SK-N-SH (cell line): ENCODE results near the gene PIK3IP1. TPM values are rescaled to one million over a fixed set of nuclear protein-coding genes. Genes with fewer than 3 reads are reported as not detected.
A peak's percentile ranks its signal among the peaks of the same experiment; 100 is the strongest.

Experiments
- CTCF ChIA-PET: fragments of 300-600, 350-600 bp; formaldehyde crosslinking; extraction: SDS; loops from one replicate; lab custom pipeline; 2021; lab: Yijun Ruan, JAX
- POLR2A ChIA-PET: fragments of 350-600 bp; sonication (Branson Sonifier 250); formaldehyde crosslinking; extraction: SDS; loops from one replicate; lab custom pipeline; 2020; ENCODE audit warnings: antibody characterized with exemption, inconsistent platforms; lab: Yijun Ruan, JAX
- DNase-seq: peaks from one replicate; pipeline ENCODE4 v3.0.0; 2012
- H2AFZ ChIP-seq: fragments of 200-600 bp; sonication (generic); 2 replicates; pipeline ENCODE4 v1.8.1; 2016; ENCODE audit warnings: antibody characterized with exemption, mild to moderate bottlenecking, low read depth
- H3F3A ChIP-seq: fragments of 200-600 bp; sonication (generic); replicated peaks from 2 replicates; pipeline ENCODE3; 2016; ENCODE audit warnings: antibody characterized with exemption, mild to moderate bottlenecking; ENCODE audit not compliant: insufficient read depth
- H3K27ac ChIP-seq, 2 experiments: fragments of 200-500 bp in 1 of 2; fragments of 200-600 bp in 1 of 2; sonication (Bioruptor generic) in 1 of 2; sonication (generic), shearing (Covaris generic) in 1 of 2; 2 replicates each; pipeline versions ENCODE4 v1.5.1 to v1.6.1; 2014 to 2016; ENCODE audit warnings: low read depth in 2 of 2, inconsistent platforms in 1 of 2, low read length in 1 of 2, mild to moderate bottlenecking in 1 of 2, mixed read lengths in 1 of 2
- H3K27me3 ChIP-seq: fragments of 200-600 bp; sonication (generic), shearing (Covaris generic); 2 replicates; pipeline ENCODE4 v1.6.1; 2016; ENCODE audit warnings: mixed run types; ENCODE audit not compliant: insufficient read depth
- H3K36me3 ChIP-seq, 2 experiments: fragments of 200-500 bp in 1 of 2; fragments of 200-600 bp in 1 of 2; sonication (Bioruptor generic) in 1 of 2; sonication (generic) in 1 of 2; replicated peaks in 1 of 2; 2 replicates each; pipeline versions ENCODE3 to v1.5.1; 2014 to 2016; ENCODE audit warnings: low read length in 1 of 2, mild to moderate bottlenecking in 1 of 2; ENCODE audit not compliant: insufficient read depth in 2 of 2, control insufficient read depth in 1 of 2
- H3K4me1 ChIP-seq, 2 experiments: fragments of 200-500 bp in 1 of 2; fragments of 200-600 bp in 1 of 2; sonication (Bioruptor generic) in 1 of 2; sonication (generic), shearing (Covaris generic) in 1 of 2; 2 replicates each; pipeline versions ENCODE4 v1.5.1 to v1.6.1; 2014 to 2016; ENCODE audit warnings: low read depth in 1 of 2, low read length in 1 of 2, mixed run types in 1 of 2; ENCODE audit not compliant: insufficient read depth in 2 of 2, control insufficient read depth in 1 of 2
- H3K4me2 ChIP-seq: fragments of 200-600 bp; sonication (generic), shearing (Covaris generic); 2 replicates; pipeline ENCODE4 v1.6.1; 2017; ENCODE audit warnings: mixed run types
- H3K4me3 ChIP-seq, 2 experiments: fragments of 200-500 bp in 1 of 2; fragments of 200-600 bp in 1 of 2; sonication (Bioruptor generic) in 1 of 2; sonication (generic), shearing (Covaris generic) in 1 of 2; 2 replicates each; pipeline versions ENCODE4 v1.5.1 to v1.8.1; 2014 to 2016; ENCODE audit warnings: low read depth in 2 of 2, inconsistent platforms in 1 of 2, low read length in 1 of 2, mild to moderate bottlenecking in 1 of 2, mixed read lengths in 1 of 2, moderate library complexity in 1 of 2
- H3K79me2 ChIP-seq: fragments of 200-600 bp; sonication (generic); 2 replicates; pipeline ENCODE4 v1.8.1; 2017; ENCODE audit warnings: mild to moderate bottlenecking; ENCODE audit not compliant: insufficient read depth
- H3K9ac ChIP-seq: fragments of 200-600 bp; sonication (generic); 2 replicates; pipeline ENCODE4 v1.6.1; 2017; ENCODE audit warnings: mixed run types
- H3K9me2 ChIP-seq: fragments of 200-600 bp; sonication (generic); 2 replicates; pipeline ENCODE4 v1.6.1; 2017; ENCODE audit warnings: mixed run types
- H3K9me3 ChIP-seq: fragments of 200-600 bp; sonication (generic); 2 replicates; pipeline ENCODE4 v1.6.1; 2017; ENCODE audit warnings: mixed run types, mild to moderate bottlenecking, moderate library complexity
- H4K20me1 ChIP-seq: fragments of 200-600 bp; sonication (generic); 2 replicates; pipeline ENCODE4 v1.6.1; 2017; ENCODE audit warnings: mild to moderate bottlenecking, mixed run types; ENCODE audit not compliant: insufficient read depth
- CHD2 ChIP-seq: fragments of 150-350 bp; IDR thresholded peaks from 2 replicates; pipeline ENCODE4 v1.6.1; 2018; ENCODE audit warnings: low read length; ENCODE audit not compliant: partially characterized antibody
- EP300 ChIP-seq, 2 experiments: IDR thresholded peaks; 2 replicates each; pipeline versions ENCODE4 v1.4.0 to v1.6.1; 2012; ENCODE audit warnings: borderline replicate concordance in 1 of 2, low read depth in 1 of 2, low read length in 1 of 2
- EZH2phosphoT487 ChIP-seq: fragments of 200-600 bp; sonication (generic); IDR thresholded peaks from 2 replicates; pipeline ENCODE4 v1.6.1; 2017; ENCODE audit warnings: low read depth, mixed run types, mild to moderate bottlenecking, antibody characterized with exemption, moderate library complexity, borderline replicate concordance
- GABPA ChIP-seq: IDR thresholded peaks from 2 replicates; pipeline ENCODE4 v1.4.0; 2012; ENCODE audit warnings: low read depth, mild to moderate bottlenecking
- GATA2 ChIP-seq: sonication (generic); formaldehyde crosslinking; IDR thresholded peaks from 2 replicates; pipeline ENCODE4 v1.5.0; 2020; ENCODE audit warnings: mild to moderate bottlenecking, missing genetic modification reagents
- JUND ChIP-seq: IDR thresholded peaks from 2 replicates; pipeline ENCODE4 v1.4.0; 2012
- MEF2A ChIP-seq: IDR thresholded peaks from 2 replicates; pipeline ENCODE4 v1.4.0; 2012; ENCODE audit warnings: low read depth, borderline replicate concordance
- MXI1 ChIP-seq: IDR thresholded peaks from 2 replicates; pipeline ENCODE4 v1.6.1; 2012; ENCODE audit warnings: mild to moderate bottlenecking, low read depth, low read length, improper control_type of control experiment
- NFIC ChIP-seq: IDR thresholded peaks from 2 replicates; pipeline ENCODE4 v1.4.0; 2012; ENCODE audit warnings: borderline replicate concordance
- NRF1 ChIP-seq: IDR thresholded peaks from 2 replicates; pipeline ENCODE4 v1.6.1; 2012; ENCODE audit warnings: low read depth, mild to moderate bottlenecking, low read length
- POLR2AphosphoS5 ChIP-seq: IDR thresholded peaks from 2 replicates; pipeline ENCODE4 v1.6.1; 2012; ENCODE audit warnings: low read depth, low read length
- RAD21 ChIP-seq: IDR thresholded peaks from 2 replicates; pipeline ENCODE4 v1.6.1; 2012; ENCODE audit warnings: mild to moderate bottlenecking, low read length
- RFX5 ChIP-seq: IDR thresholded peaks from 2 replicates; pipeline ENCODE4 v1.6.1; 2012; ENCODE audit warnings: mild to moderate bottlenecking, improper control_type of control experiment, low read length
- SIN3A ChIP-seq: IDR thresholded peaks from 2 replicates; pipeline ENCODE4 v1.6.1; 2012; ENCODE audit warnings: low read depth, mild to moderate bottlenecking, low read length, moderate library complexity, borderline replicate concordance
- TAF1 ChIP-seq: IDR thresholded peaks from 2 replicates; pipeline ENCODE4 v1.6.1; 2012; ENCODE audit warnings: low read depth, mild to moderate bottlenecking, low read length, moderate library complexity, borderline replicate concordance
- TEAD4 ChIP-seq: IDR thresholded peaks from 2 replicates; pipeline ENCODE4 v1.4.0; 2012; ENCODE audit warnings: mild to moderate bottlenecking, borderline replicate concordance; ENCODE audit not compliant: insufficient read depth
- YY1 ChIP-seq: IDR thresholded peaks from 2 replicates; pipeline ENCODE4 v1.4.0; 2012; ENCODE audit warnings: low read depth, mild to moderate bottlenecking
- WGBS: methylation state at CpG from one replicate; pipeline ENCODE4 v1.1.6; 2017; ENCODE audit warnings: low lambda C conversion rate; 5-methylcytosine and 5-hydroxymethylcytosine counted together
- polyA plus RNA-seq, 3 experiments: library from polyadenylated mRNA; depleted of rRNA; stranded (reverse); fragments of >200 nt; gene quantifications; 2 replicates each; pipeline ENCODE4 v1.2.3, GENCODE V29; 2012
- TF ChIP-seq, protein P1 (sequence below): IDR thresholded peaks from 2 replicates; pipeline ENCODE4 v1.6.1; 2012; ENCODE audit warnings: mild to moderate bottlenecking, low read depth, low read length, moderate library complexity
- TF ChIP-seq, protein P2 (sequence below): fragments of 150-350 bp; IDR thresholded peaks from 2 replicates; pipeline ENCODE4 v1.6.1; 2017; ENCODE audit warnings: antibody characterized with exemption, low read length, low read depth, borderline replicate concordance
- TF ChIP-seq, protein P3 (sequence below): IDR thresholded peaks from 2 replicates; pipeline ENCODE4 v1.4.0; 2012; ENCODE audit warnings: low read depth, borderline replicate concordance
- TF ChIP-seq, protein P4 (sequence below): fragments of 200-600 bp; sonication (generic); IDR thresholded peaks from 2 replicates; pipeline ENCODE4 v1.6.1; 2017; ENCODE audit warnings: antibody characterized with exemption, mild to moderate bottlenecking, moderate library complexity

The PIK3IP1 gene, protein sequence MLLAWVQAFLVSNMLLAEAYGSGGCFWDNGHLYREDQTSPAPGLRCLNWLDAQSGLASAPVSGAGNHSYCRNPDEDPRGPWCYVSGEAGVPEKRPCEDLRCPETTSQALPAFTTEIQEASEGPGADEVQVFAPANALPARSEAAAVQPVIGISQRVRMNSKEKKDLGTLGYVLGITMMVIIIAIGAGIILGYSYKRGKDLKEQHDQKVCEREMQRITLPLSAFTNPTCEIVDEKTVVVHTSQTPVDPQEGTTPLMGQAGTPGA
- 8.6 and 11.3 TPM in 2 replicates for polyA plus RNA-seq (2012; rRNA removed)
- 6.6 and 8.7 TPM in 2 replicates for polyA plus RNA-seq (2012; cell fraction: cytosol; rRNA removed)
- 9.5 and 13.2 TPM in 2 replicates for polyA plus RNA-seq (2012; cell fraction: nucleus; rRNA removed)

DNA sequence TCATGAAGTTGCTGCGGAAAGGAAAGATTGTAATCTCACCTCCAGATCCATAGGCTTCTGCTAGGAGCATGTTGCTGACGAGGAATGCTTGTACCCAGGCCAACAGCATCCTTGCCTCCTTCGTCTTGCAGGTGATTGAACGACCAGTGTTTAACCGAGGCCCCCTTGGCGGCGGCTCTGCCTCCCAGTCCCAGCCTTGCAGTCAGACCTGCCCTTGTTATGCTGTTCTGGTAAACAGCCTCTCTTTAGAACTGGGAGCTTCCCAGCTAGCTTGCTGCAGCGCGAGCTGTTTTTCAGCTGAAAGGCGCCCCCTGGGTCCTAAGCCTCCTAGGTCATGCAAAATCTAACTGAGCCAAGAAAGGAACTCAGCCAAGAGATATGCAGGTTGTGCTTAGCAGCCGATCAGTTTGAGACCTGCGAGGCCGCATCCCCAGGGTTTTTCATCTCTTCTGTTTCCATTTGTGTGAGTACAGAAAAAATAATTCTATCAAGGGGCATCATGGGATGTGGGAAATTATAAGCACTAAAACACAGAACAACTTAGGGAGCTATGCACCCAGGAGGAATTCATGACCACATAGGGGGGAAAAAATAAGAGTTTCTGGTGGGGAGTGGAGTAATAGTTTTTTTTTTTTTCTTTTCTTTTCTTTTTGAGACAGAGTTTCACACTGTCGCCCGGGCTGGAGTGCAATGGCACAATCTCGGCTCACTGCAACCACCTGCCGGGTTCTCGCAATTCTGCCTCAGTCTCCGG lies at the start of gene PIK3IP1:
TSS of gene PIK3IP1 (minus strand) at position 253 of the 754 bp plus-strand sequence. CDS start at position 109, 144 bp downstream.
- peaks cover 0 to 4% of the 10 kb centered on the region in 2 experiments for H3K36me3 ChIP-seq
- peak within 1 kb of the TSS; percentile 61 for H2AFZ ChIP-seq
- DNase-seq, result peak; percentile 83
- H3K27me3 ChIP-seq, result no peaks in the 10 kb centered on the region
- H3K27ac ChIP-seq, result peak within 1 kb of the TSS; percentile 54 to 96
- peak within 1 kb of the TSS; percentile 69 to 74 for H3K4me3 ChIP-seq
- peak within 1 kb of the TSS; percentile 65 for H3K9ac ChIP-seq
- peaks cover 13% of the 10 kb centered on the region for H3F3A ChIP-seq
- 36% methylated on average over 16 of the region's 19 CpGs for WGBS
- ChIA-PET POLR2A (interaction anchor here (0.8 to 1.3 kb wide), 5 partner anchors 44 to 107 kb away, joined by 3 read pairs; partner anchors contain the start of gene DRG1), CTCF (interaction anchor here (0.6 to 3.4 kb wide), 6 partner anchors 19 to 571 kb away, joined by 3 to 21 read pairs (median 8); partner anchors contain the start of gene LIMK2)
- H3K4me2 ChIP-seq, result peak within 1 kb of the TSS; percentile 88
- H3K9me2 ChIP-seq, result no peaks in the 10 kb centered on the region
- H3K4me1 ChIP-seq, result peaks cover 16 to 19% of the 10 kb centered on the region in 2 experiments; a peak in 3 of 4 replicates
- no peaks in the 10 kb centered on the region for H4K20me1 ChIP-seq
- no peaks in the 10 kb centered on the region for H3K9me3 ChIP-seq
- H3K79me2 ChIP-seq, result no peaks in the 10 kb centered on the region
- peak; percentile 58 for TF ChIP-seq CHD2
- no peak for TF ChIP-seq TEAD4
- no peak for TF ChIP-seq NRF1
- peak; percentile 88 for TF ChIP-seq MXI1
- TF ChIP-seq, protein P1, sequence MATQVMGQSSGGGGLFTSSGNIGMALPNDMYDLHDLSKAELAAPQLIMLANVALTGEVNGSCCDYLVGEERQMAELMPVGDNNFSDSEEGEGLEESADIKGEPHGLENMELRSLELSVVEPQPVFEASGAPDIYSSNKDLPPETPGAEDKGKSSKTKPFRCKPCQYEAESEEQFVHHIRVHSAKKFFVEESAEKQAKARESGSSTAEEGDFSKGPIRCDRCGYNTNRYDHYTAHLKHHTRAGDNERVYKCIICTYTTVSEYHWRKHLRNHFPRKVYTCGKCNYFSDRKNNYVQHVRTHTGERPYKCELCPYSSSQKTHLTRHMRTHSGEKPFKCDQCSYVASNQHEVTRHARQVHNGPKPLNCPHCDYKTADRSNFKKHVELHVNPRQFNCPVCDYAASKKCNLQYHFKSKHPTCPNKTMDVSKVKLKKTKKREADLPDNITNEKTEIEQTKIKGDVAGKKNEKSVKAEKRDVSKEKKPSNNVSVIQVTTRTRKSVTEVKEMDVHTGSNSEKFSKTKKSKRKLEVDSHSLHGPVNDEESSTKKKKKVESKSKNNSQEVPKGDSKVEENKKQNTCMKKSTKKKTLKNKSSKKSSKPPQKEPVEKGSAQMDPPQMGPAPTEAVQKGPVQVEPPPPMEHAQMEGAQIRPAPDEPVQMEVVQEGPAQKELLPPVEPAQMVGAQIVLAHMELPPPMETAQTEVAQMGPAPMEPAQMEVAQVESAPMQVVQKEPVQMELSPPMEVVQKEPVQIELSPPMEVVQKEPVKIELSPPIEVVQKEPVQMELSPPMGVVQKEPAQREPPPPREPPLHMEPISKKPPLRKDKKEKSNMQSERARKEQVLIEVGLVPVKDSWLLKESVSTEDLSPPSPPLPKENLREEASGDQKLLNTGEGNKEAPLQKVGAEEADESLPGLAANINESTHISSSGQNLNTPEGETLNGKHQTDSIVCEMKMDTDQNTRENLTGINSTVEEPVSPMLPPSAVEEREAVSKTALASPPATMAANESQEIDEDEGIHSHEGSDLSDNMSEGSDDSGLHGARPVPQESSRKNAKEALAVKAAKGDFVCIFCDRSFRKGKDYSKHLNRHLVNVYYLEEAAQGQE, result no peak
- TF ChIP-seq YY1, result no peak
- TF ChIP-seq, protein P2, sequence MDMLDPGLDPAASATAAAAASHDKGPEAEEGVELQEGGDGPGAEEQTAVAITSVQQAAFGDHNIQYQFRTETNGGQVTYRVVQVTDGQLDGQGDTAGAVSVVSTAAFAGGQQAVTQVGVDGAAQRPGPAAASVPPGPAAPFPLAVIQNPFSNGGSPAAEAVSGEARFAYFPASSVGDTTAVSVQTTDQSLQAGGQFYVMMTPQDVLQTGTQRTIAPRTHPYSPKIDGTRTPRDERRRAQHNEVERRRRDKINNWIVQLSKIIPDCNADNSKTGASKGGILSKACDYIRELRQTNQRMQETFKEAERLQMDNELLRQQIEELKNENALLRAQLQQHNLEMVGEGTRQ, result no peak
- peak; percentile 70 for TF ChIP-seq NFIC
- peak; percentile 60 for TF ChIP-seq RAD21
- no peak for TF ChIP-seq MEF2A
- TF ChIP-seq GABPA, result no peak
- TF ChIP-seq TAF1, result peak; percentile 58
- TF ChIP-seq, protein P3, sequence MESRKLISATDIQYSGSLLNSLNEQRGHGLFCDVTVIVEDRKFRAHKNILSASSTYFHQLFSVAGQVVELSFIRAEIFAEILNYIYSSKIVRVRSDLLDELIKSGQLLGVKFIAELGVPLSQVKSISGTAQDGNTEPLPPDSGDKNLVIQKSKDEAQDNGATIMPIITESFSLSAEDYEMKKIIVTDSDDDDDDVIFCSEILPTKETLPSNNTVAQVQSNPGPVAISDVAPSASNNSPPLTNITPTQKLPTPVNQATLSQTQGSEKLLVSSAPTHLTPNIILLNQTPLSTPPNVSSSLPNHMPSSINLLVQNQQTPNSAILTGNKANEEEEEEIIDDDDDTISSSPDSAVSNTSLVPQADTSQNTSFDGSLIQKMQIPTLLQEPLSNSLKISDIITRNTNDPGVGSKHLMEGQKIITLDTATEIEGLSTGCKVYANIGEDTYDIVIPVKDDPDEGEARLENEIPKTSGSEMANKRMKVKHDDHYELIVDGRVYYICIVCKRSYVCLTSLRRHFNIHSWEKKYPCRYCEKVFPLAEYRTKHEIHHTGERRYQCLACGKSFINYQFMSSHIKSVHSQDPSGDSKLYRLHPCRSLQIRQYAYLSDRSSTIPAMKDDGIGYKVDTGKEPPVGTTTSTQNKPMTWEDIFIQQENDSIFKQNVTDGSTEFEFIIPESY, result no peak
- TF ChIP-seq, protein P4, sequence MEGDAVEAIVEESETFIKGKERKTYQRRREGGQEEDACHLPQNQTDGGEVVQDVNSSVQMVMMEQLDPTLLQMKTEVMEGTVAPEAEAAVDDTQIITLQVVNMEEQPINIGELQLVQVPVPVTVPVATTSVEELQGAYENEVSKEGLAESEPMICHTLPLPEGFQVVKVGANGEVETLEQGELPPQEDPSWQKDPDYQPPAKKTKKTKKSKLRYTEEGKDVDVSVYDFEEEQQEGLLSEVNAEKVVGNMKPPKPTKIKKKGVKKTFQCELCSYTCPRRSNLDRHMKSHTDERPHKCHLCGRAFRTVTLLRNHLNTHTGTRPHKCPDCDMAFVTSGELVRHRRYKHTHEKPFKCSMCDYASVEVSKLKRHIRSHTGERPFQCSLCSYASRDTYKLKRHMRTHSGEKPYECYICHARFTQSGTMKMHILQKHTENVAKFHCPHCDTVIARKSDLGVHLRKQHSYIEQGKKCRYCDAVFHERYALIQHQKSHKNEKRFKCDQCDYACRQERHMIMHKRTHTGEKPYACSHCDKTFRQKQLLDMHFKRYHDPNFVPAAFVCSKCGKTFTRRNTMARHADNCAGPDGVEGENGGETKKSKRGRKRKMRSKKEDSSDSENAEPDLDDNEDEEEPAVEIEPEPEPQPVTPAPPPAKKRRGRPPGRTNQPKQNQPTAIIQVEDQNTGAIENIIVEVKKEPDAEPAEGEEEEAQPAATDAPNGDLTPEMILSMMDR, result peak; percentile 58
- TF ChIP-seq RFX5, result no peak
- TF ChIP-seq SIN3A, result peak; percentile 86; the same call in 1 of the 2 replicates
- peak; percentile 42; the same call in 1 of the 2 replicates for TF ChIP-seq GATA2 (CRISPR knock-in tag)
- TF ChIP-seq POLR2AphosphoS5, result peak; percentile 70; the same call in 1 of the 2 replicates
- no peak for TF ChIP-seq JUND
- no peak for TF ChIP-seq EP300 (IDR thresholded peaks at IDR 0.05; ENCODE audit: borderline replicate concordance in 1 of 2, low read depth in 1 of 2, low read length in 1 of 2)
- no peak for TF ChIP-seq EZH2phosphoT487
